Measurements from ENCODE around the gene ALOX15B.

DNA sequence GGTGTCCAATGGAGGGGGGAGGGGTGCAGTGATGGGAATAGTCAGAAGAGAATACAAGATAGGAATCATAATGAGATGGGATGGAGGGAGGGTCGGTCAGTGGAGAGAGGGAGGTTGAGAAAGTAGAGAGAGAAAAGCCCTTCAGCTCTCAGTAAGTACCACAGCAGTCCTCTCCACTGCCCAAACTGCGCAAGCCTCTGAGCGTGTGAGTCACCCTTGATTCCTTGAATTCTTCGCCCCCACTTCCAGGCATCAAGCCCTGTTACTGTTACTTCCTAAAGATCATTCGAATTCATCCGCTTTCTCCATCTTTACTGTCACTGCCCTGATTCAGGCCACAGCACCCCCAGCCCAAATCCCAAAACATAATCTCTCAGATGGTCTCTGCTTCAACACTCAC is 34.0 kb upstream of the ALOX15B start:
- no peak for TF ChIP-seq EZH2 (IDR thresholded peaks at IDR 0.05; ENCODE audit: insufficient read depth, low read length)
- TF ChIP-seq, protein P1, sequence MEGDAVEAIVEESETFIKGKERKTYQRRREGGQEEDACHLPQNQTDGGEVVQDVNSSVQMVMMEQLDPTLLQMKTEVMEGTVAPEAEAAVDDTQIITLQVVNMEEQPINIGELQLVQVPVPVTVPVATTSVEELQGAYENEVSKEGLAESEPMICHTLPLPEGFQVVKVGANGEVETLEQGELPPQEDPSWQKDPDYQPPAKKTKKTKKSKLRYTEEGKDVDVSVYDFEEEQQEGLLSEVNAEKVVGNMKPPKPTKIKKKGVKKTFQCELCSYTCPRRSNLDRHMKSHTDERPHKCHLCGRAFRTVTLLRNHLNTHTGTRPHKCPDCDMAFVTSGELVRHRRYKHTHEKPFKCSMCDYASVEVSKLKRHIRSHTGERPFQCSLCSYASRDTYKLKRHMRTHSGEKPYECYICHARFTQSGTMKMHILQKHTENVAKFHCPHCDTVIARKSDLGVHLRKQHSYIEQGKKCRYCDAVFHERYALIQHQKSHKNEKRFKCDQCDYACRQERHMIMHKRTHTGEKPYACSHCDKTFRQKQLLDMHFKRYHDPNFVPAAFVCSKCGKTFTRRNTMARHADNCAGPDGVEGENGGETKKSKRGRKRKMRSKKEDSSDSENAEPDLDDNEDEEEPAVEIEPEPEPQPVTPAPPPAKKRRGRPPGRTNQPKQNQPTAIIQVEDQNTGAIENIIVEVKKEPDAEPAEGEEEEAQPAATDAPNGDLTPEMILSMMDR (IDR thresholded peaks at IDR 0.05; ENCODE audit: insufficient read depth, low read depth, low read length) = no peak

All from astrocyte (in vitro differentiated cells and primary cell).